Natural killer cell (primary cell): ENCODE measurements around the gene TSPYL6. TPM values are rescaled to one million over a fixed set of nuclear protein-coding genes. Genes with fewer than 3 reads are reported as not detected.

ENCODE experiments used
- ATAC-seq, 3 donors: fragments of 150-1000 bp in 2 of 3; fragments of 200-7000 bp in 1 of 3; cut with Tn5 transposase; 1 replicate in 1 of 3; 2 replicates in 2 of 3; pipeline ENCODE4 v1.10.0; 2021; ENCODE audit warnings: mild to moderate bottlenecking in 2 of 3, moderate library complexity in 2 of 3
- DNase-seq, 2 donors: peaks; one replicate each; pipeline versions ENCODE4 v3.0.0 to v3.0.0-alpha.2; 2013 to 2021; ENCODE audit warnings: mixed read lengths in 1 of 2
- H3K27ac ChIP-seq: one replicate; pipeline ENCODE4 v1.5.1; 2013; ENCODE audit warnings: mild to moderate bottlenecking, low read length
- H3K27me3 ChIP-seq: one replicate; pipeline ENCODE4 v1.6.1; 2013; ENCODE audit warnings: low read length; ENCODE audit not compliant: control insufficient read depth, insufficient read depth
- H3K36me3 ChIP-seq: one replicate; pipeline ENCODE4 v1.6.1; 2013; ENCODE audit warnings: low read length; ENCODE audit not compliant: control insufficient read depth, insufficient read depth
- H3K4me1 ChIP-seq: one replicate; pipeline ENCODE4 v1.6.1; 2013; ENCODE audit warnings: low read length; ENCODE audit not compliant: control insufficient read depth, insufficient read depth
- H3K4me3 ChIP-seq: one replicate; pipeline ENCODE4 v1.5.1; 2013; ENCODE audit warnings: low read length
- H3K9me3 ChIP-seq: one replicate; pipeline ENCODE4 v1.6.1; 2013; ENCODE audit warnings: low read length; ENCODE audit not compliant: control insufficient read depth, insufficient read depth
- H3K27ac Mint-ChIP-seq, 2 donors: one replicate each; pipeline ENCODE4 v1.8.0; 2022; ENCODE audit warnings: mild to moderate bottlenecking in 2 of 2, mixed read lengths in 2 of 2, moderate library complexity in 1 of 2
- H3K27me3 Mint-ChIP-seq, 2 donors: one replicate each; pipeline ENCODE4 v1.8.0; 2022; ENCODE audit warnings: low read depth in 2 of 2, mixed read lengths in 2 of 2
- H3K36me3 Mint-ChIP-seq: one replicate; pipeline ENCODE4 v1.8.0; 2022; ENCODE audit warnings: mixed read lengths
- H3K4me1 Mint-ChIP-seq, 2 donors: one replicate each; pipeline ENCODE4 v1.8.0; 2022; ENCODE audit warnings: mixed read lengths in 2 of 2
- H3K4me3 Mint-ChIP-seq: one replicate; pipeline ENCODE4 v1.8.0; 2022; ENCODE audit warnings: mild to moderate bottlenecking, moderate library complexity, mixed read lengths
- H3K9me3 Mint-ChIP-seq, 2 donors: one replicate each; pipeline ENCODE4 v1.8.0; 2022; ENCODE audit warnings: mixed read lengths in 2 of 2
- WGBS: methylation state at CpG from one replicate; pipeline ENCODE4 v1.1.7; 2013; ENCODE audit warnings: missing lambda C conversion rate; ENCODE audit not compliant: insufficient coverage; 5-methylcytosine and 5-hydroxymethylcytosine counted together
- intact Hi-C: fragments of 100-400 bp; cut with micrococcal nuclease; formaldehyde crosslinking; loops from one replicate; pipeline ENCODE4 v1.14.2; 2022
- total RNA-seq, 4 donors: library from RNA; stranded (reverse); fragments of 120-200 nt in 1 of 4; gene quantifications; one replicate each; pipeline versions ENCODE4 v1.2.3 to v1.2.4, GENCODE V29; 2013 to 2022
- TF ChIP-seq, protein P1 (sequence below): fragments of 200-600 bp; IDR thresholded peaks from one replicate; pipeline ENCODE4 v1.8.0; 2022; ENCODE audit warnings: antibody characterized with exemption

Gene TSPYL6
- total RNA-seq, 3 donors from 2014 or later (not counting 1 experiment from before 2014, with no cell fraction given): not detected

- intact Hi-C loops: no loop called here
- no peak overlapping the region for H3K27ac Mint-ChIP-seq
- WGBS: 97% methylated on average over 3 of the region's 3 CpGs
These were observed 46.6 kb downstream of the TSPYL6 start for GRCh38 chr2:54209379-54209778.

DNA sequence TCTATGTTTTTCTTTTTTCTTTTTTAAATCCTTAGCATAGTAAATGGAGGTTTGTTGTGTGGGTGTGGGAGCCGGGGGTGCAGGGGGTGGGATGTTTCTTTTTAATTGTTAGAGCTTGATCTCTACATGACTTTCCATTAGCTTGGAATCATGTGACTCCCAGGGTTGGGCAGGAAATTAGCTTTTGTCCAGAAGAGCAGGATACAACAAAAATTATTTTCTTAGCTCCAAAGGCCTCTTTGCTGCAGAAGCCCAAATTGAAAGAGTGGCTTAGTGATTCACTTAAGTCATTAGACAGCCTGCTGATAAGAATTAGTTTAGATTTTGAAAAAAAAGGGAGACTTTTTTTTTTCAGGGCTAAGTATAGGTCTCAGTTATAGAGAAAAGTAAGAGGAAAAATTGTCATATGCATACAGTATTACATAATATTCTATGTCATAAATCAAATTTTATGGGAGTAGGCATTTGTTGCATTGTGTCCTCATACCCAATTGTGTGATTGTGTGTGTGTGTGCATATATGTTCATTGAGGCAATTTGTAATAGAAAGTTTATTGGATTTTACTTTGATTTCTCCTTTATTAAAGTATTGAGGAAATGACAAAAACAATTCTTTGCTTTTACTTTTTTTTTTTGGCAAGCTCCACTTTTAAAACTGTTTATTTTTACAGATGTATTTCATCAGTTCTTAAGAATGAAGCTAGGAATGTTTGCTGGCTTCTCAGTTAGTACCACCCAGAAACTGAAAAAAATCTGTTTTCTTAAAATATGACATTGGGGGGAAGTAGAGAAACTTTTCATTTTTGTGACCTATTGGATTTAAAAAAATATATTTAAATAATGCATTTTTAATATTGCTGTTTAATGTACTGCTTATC lies 47.4 kb downstream of the TSPYL6 start:
- H3K36me3 Mint-ChIP-seq: no peaks in the 10 kb centered on the region
- no peak overlapping the region for H3K4me3 Mint-ChIP-seq
- Histone ChIP-seq H3K27me3 (no peaks in the 10 kb centered on the region), H3K4me3 (no peak overlapping the region), H3K36me3 (no peaks in the 10 kb centered on the region), H3K27ac (no peak overlapping the region), H3K4me1 (no peaks in the 10 kb centered on the region), H3K9me3 (no peaks in the 10 kb centered on the region)
- no peaks in the 10 kb centered on the region for H3K27me3 Mint-ChIP-seq
- peaks cover 0 to 5% of the 10 kb centered on the region in 2 donors for H3K4me1 Mint-ChIP-seq
- no peak overlapping the region for H3K27ac Mint-ChIP-seq
- TF ChIP-seq, protein P1, sequence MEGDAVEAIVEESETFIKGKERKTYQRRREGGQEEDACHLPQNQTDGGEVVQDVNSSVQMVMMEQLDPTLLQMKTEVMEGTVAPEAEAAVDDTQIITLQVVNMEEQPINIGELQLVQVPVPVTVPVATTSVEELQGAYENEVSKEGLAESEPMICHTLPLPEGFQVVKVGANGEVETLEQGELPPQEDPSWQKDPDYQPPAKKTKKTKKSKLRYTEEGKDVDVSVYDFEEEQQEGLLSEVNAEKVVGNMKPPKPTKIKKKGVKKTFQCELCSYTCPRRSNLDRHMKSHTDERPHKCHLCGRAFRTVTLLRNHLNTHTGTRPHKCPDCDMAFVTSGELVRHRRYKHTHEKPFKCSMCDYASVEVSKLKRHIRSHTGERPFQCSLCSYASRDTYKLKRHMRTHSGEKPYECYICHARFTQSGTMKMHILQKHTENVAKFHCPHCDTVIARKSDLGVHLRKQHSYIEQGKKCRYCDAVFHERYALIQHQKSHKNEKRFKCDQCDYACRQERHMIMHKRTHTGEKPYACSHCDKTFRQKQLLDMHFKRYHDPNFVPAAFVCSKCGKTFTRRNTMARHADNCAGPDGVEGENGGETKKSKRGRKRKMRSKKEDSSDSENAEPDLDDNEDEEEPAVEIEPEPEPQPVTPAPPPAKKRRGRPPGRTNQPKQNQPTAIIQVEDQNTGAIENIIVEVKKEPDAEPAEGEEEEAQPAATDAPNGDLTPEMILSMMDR: no peak
- no CpG with 5 or more reads among the region's 1 CpG for WGBS
- DNase-seq: no peak
- ATAC-seq: no peak
- intact Hi-C loops: no loop called here
- H3K9me3 Mint-ChIP-seq: no peaks in the 10 kb centered on the region

More at GRCh38 chr2:54209379-54209778, 46.6 kb downstream of the TSPYL6 start:
- peaks cover 5% of the 10 kb centered on the region for H3K36me3 Mint-ChIP-seq
- Histone ChIP-seq H3K27ac (no peak overlapping the region), H3K27me3 (no peaks in the 10 kb centered on the region), H3K36me3 (no peaks in the 10 kb centered on the region), H3K9me3 (no peaks in the 10 kb centered on the region), H3K4me3 (no peak overlapping the region), H3K4me1 (no peaks in the 10 kb centered on the region)
- TF ChIP-seq, protein P1: no peak
- no peaks in the 10 kb centered on the region for H3K9me3 Mint-ChIP-seq
- H3K27me3 Mint-ChIP-seq: no peaks in the 10 kb centered on the region
- no peak for ATAC-seq
- peaks cover 0 to 5% of the 10 kb centered on the region in 2 donors for H3K4me1 Mint-ChIP-seq
- H3K4me3 Mint-ChIP-seq: no peak overlapping the region
- DNase-seq: no peak

GRCh38 chr2:54207666-54208195 lies 48.3 kb downstream of the TSPYL6 start:
- Histone ChIP-seq H3K4me1 (no peaks in the 10 kb centered on the region), H3K27ac (no peak overlapping the region), H3K36me3 (no peaks in the 10 kb centered on the region), H3K27me3 (no peaks in the 10 kb centered on the region), H3K4me3 (no peak overlapping the region), H3K9me3 (no peaks in the 10 kb centered on the region)
- H3K36me3 Mint-ChIP-seq: no peaks in the 10 kb centered on the region
- no peak for DNase-seq
- no peak for ATAC-seq
- no peaks in the 10 kb centered on the region for H3K9me3 Mint-ChIP-seq
- no peaks in the 10 kb centered on the region for H3K27me3 Mint-ChIP-seq
- no peak overlapping the region for H3K27ac Mint-ChIP-seq
- 93% methylated on average over 3 of the region's 3 CpGs for WGBS
- no peak overlapping the region for H3K4me3 Mint-ChIP-seq
- H3K4me1 Mint-ChIP-seq: peaks cover 0 to 5% of the 10 kb centered on the region in 2 donors
- intact Hi-C loops: no loop called here
- TF ChIP-seq, protein P1: no peak
